GM23248 (cell line): ENCODE data around the gene NECAB3.

Experiments used
- EZH2 ChIP-seq: fragments of 200-600 bp; sonication (generic); IDR thresholded peaks from 2 replicates; pipeline ENCODE4 v1.6.1; 2018; ENCODE audit warnings: antibody characterized with exemption, mild to moderate bottlenecking; ENCODE audit not compliant: insufficient read depth, poor library complexity, severe bottlenecking
- EZH2phosphoT487 ChIP-seq: fragments of 200-600 bp; sonication (generic); IDR thresholded peaks from 2 replicates; pipeline ENCODE4 v1.6.1; 2018; ENCODE audit warnings: antibody characterized with exemption, moderate library complexity, mild to moderate bottlenecking, low read depth; ENCODE audit not compliant: insufficient read depth

DNA sequence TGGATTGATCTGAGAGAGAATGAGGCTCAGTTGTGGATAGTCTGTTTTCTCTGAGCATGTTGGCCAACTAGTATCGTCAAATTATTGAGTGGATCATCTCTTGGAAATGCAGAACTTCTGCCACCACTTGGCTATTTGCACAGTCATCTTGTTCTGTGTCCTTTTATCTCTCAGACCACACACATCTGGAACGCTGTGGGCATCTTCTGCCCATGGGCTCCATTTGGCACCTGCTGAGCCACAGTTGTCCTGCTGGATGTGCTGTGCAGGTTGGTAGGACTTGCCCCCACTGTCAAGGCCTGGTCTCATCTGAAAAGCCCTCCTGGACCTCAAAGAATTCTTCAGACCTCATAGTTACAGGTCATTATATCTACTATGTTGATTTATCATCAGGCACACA lies 28.8 kb downstream of the NECAB3 start:
- TF ChIP-seq EZH2phosphoT487 (no peak), EZH2 (no peak)
